ENCODE results near the gene IFT88.

- TF ChIP-seq CEBPB (IDR thresholded peaks at IDR 0.05; ENCODE audit: low read depth, low read length) (no peak), FOS (IDR thresholded peaks at IDR 0.05; ENCODE audit: low read depth, low read length) (no peak), CTCF (conservative IDR thresholded peaks at IDR 0.05; ENCODE audit: low read depth, low read length) (no peak), POLR2A (IDR thresholded peaks at IDR 0.05; ENCODE audit: low read depth, low read length) (no peak), SMC3 (IDR thresholded peaks at IDR 0.05; ENCODE audit: low read depth, low read length) (no peak), MAFK (IDR thresholded peaks at IDR 0.05; ENCODE audit: low read depth, low read length) (no peak), USF2 (IDR thresholded peaks at IDR 0.05; ENCODE audit: low read depth, low read length) (no peak), RAD21 (IDR thresholded peaks at IDR 0.05; ENCODE audit: low read length) (no peak), ELK1 (IDR thresholded peaks at IDR 0.05; ENCODE audit: borderline replicate concordance, low read depth, low read length) (no peak), RFX5 (IDR thresholded peaks at IDR 0.05; ENCODE audit: low read depth, low read length) (no peak)
These were observed 4.7 kb downstream of the IFT88 start for GRCh38 chr13:20571676-20572075.

Data from IMR-90 (cell line).